Hepatic stellate cell (primary cell): ENCODE data around the gene AKR7A2.

ENCODE experiments used
- DNase-seq: peaks from one replicate; pipeline ENCODE4 v3.0.0; 2011; ENCODE audit warnings: low spot score

The AKR7A2 gene

DNA sequence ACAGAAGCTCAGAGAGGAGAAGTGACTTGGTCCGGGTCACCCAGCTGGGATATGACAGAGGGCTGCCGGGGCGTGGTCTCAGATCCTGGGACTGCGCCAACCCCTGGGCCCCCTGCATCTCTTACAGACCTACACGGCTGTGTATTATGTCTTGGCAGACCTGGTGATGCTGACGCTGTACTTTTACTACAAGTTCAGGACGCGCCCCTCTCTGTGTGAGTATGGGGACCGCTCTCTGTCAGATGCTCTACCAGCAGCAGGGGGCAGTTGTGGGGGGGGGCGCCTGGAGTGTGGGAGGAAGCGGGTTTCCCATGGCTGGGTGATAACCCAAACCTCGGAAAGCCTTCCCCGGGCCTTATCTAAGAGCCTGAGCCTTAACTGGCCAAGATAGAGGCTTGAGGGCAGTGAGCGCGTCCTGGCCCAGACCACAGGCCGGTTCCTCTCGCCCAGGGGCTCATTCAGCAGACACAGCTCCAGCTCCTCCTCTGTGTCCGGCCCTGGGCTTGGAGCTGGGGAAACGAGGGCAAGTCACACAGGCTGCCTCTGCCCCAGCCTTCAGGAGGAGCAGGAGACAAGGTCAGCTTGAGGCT is 13.5 kb upstream of the AKR7A2 start:
- no peak for DNase-seq

DNA sequence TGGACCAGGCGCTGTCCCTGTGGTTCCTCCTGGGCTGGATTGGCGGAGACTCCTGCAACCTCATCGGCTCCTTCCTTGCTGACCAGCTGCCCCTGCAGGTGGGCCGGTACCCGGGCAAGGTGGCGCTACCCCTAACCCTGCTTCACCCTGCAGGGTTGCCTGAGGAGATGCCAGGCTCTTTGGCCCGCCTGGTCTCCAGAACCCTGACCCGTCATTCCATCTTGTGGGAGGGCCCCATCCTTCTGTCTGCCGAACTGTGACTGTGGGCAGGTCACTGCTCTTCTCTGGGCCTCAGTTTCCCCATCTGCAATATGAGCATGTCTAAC is 12.7 kb upstream of the AKR7A2 start:
- DNase-seq, result no peak

DNA sequence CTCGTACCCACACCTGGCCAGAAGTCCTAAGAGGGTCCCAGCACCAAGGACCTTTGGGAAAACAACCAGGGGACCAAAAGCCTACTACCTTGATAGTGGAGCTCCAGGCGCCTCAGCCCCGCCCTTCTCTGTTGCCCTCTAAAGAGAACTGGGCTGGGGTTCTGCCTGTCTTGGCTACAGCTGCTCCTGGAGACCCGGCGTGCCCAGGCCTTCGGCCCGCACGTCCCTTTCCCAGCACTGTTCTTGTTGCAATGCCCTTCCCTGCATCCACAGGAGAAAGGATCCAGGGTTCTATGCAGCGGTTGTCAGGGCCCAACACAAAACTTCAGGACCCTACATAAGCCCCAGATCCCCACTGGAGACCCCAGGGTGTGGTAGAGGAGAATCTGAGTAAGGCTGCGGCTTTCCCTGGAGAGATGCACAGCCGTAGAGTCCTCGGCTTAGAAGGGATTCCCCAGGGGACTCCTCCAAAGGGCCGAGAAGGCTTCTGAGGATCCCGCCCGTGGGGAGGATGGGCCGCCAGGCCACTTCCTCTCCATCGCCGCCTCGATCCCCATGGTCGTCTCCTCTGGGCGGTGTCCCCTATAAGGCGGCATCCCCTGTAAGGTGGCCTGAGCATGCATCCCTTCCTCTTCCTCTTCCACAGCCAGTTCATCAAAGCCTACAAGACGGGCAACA is 12.2 kb upstream of the AKR7A2 start:
- no peak for DNase-seq

DNA sequence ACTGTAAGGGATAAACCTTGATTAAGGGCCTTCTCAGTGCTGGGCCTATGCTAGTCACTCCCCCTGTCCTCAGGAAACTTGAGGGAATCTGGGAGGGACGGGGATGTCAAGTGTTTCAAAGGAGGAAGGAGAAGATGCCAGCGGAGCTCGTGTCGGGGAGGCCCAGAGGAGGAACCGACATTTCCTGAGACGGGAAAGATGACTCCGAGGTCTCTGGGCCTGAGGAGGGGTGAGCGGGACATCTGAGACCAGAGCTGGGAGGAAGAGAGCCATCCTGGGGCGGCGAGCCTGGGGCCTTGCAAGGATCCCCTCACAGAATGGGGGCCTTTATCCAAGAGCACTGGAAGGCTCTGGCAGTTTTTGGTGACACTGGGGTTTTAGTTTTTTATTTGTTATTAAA is 10.5 kb upstream of the AKR7A2 start:
- DNase-seq, result no peak

DNA sequence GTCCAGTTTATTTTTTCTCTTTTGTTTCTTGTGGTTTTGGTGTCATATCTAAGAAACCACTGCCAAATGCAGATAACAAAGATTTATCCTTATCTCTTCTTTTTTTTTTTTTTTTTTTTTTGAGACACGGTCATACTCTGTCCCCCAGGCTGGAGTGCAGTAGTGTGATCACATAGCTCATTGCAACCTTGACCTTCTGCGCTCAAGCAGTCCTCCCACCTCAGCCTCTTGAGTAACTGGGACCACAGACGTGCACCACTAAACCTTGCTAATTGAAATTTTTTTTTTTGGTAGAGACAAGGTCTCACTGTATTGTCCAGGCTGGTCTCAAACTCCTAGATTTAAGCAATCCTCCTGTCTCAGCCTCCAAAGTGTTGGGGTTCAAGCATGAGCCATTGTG is 9.1 kb upstream of the AKR7A2 start:
- DNase-seq, result no peak

DNA sequence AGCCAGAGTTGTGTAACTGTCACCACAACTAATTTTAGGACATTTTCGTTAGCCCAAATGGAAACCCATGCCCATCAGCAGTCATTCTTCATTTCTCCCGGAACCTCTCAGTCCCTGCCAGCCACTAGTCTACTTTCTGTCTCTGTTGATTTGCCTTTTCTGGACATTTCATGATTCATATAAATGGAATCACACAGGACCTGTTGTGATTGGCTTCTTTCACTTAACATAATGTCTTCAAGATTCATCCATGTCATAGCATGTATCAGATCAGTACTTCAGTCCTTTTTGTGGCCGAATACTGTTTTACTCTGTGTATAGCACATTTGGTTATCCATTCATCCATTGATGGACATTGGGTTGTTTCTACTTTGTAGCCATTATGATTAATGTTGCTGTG is 7.3 kb upstream of the AKR7A2 start:
- no peak for DNase-seq

DNA sequence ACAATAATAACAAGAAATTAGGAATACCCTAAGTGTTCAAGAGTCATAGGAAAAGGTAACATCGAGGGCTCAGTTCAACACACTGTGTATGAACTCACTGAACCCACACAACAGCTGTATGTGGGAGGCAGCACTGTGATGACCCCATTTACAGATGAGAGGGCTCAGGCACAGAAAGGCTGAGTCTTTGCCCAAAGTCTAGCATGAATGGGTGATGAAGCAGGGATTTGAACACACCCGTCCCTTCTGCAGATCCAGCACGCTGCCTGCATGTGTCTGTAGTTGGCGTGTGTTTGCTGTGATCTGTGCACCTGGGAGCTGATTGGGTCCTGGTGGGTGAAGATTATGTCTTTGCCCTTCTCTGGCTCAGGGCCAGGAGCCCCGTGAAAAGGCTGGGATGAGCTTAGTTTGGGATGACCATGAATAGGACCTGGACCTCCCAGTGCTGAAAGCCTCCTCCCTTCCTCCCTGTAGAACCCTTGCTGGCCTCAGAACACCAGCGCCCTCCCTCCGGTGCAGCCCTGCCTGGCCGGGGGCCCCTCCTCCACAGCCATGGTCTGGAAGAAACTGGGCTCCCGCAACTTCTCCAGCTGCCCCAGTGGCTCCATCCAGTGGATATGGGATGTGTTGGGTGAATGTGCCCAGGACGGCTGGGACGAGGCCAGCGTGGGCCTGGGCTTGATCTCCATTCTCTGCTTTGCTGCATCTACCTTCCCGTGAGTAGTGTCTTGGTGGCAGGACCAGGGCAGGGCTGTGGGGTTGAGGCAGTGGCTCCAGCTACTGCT is 5.4 kb upstream of the AKR7A2 start:
- DNase-seq, result no peak

DNA sequence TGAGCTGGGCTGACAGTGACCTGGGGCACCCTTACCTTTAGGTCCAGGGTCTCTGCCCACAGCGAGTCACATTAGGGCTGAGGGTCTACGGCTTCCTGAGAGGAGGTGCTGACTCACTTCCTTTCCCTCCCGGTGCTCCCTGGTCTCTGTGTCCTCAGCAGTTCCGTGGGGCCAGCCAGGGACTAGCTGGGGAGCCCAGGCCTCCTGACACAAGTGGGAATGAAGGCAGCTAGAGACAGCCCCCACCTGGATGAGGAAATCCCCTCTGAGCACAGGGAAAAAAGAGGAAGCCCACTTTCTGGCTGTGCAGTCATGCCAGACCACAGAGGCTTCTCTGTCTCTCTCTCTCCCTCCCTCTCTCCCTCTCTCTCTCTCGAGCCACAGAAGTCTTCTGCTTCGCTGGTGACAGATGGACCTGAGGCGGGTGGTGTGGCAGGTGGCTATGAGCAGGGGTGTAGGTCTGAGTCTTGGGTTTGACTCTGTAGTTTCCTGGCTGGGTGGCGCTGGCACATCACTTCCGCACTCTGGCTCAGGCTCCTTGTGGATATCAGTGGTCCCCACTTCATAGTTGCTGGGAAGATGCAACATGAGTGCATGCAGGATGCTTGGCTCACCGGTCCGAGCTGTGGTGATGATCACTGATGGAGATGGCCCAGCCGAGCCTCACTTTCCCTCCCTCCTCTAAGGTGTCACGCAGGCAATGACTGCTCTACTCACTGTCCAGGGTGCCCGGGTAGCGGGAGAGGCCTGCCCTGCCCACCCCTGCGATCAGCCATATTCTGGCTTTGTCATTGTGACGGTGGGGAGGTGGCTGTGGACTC is 3.6 kb upstream of the AKR7A2 start:
- peak; percentile 59 for DNase-seq

DNA sequence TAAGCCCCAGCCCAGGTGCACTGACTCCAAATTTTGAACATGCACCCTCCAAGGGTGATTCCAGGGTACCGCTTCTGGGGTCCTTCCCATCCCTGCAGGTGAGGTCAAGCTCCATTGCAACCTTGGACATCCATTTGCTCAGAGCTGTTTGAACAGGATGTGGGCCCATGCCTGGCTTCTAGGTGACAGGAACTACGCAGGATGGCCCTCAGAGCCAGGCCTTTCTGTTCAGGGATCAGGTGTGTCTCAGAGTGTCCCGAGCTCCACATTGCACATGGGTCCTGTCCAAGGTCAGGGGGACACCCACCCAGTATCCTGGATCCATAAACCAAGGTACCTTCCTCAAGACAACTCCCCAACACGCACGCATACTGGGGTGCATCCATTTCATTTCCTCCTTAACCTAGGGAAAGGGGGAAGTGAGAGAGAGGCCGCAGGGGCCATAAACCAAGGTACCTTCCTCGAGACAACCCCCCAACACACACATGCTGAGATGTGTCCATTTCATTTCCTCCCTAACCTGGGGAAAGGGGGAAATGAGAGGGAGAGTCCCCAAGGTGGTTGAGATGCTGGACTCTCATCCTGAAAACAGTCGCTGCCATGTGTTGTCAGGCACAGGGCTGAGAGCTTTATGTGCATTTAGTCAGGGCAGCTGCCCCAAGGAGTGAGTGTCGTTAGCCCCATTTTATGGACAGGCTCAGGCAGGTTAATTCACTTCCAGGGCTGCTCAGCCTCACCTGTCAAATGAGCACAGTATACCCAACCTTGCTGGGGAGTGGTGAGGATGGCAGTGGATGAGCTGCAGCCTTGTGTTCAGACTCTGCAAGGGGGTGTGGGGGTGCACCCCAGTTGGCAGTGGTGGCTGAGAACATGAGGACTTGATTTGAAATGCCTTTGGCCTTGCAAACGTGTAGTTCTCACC is 2.3 kb upstream of the AKR7A2 start:
- DNase-seq, result no peak

DNA sequence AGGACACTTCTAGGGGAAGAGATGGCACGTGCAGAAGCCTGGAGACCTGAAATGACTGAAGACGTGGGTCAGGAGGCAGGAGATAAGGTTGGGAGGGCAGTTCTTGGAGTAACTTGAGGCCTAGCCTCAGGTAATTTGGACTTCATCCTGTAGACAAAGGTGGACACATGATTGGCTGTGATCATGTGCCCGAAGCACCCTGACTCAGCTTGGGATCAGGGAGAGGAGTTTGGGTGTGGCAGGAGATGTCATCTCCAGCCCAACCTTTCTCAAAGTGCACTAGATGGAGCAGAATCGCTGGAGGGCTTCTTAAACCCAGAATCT is 1.7 kb upstream of the AKR7A2 start:
- DNase-seq, result no peak

DNA sequence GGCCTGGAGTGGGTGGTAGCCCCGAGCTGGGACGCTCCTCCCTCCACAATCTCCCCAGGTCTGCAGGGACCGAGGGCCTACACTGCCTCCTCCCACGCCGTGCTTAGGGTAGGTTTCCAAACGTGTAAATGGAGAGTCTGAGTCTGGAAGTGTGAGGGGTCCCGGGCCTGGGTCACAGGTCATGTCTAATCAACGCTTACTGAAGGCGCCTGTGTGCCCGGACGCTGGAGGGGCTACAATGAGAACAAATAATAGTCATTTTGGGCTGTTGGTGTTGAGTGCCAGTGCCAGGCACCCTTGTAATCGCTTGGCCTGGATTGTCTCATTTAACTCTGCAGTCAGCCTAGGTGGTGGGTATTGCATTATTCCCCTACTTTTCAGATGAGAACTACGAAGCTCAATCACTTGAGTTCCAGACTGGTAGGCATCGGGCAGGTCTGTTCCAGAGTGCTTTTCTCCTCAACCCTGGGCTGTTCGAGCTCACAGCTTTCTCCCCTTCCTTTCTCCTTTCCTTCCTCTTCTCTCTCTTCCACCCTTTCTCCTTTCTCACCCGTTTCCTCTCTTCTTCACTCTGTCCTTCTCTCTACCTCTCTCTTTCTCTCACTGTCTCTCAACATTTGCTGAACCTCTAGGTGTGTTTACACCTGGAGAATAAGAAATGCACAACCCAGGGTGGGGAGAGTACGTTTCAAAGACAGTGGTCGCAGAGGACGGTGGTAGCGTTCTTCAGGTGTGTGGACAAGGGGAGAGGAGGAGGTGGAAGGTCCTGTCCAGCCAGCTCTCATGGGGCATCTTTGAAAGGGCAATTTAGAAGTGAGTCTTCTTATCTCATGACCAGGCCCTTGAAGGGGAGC is 1.1 kb upstream of the AKR7A2 start:
- DNase-seq, result no peak

DNA sequence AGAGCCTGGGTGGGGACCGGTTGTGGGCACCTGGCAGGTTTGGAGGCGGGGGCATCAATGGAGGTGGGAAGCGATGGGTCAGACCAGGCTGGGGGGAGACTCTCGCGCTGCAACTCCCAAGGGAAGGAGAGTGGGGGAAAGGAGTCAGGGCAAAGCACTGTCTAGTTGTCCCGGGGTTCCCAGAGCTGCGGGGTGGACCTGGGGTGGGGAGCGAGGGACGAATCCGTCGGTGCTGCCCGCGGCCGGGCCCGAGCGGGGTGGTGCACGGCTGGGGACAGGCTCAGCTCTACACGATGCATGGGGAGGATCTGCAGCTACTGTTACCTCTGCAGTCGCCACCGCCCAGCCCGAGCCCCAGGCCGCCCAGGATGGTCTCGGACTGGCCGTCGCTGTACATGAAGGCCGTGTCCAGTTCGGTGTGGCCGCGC is 427 bp downstream of the AKR7A2 start:
- DNase-seq, result peak; percentile 36

DNA sequence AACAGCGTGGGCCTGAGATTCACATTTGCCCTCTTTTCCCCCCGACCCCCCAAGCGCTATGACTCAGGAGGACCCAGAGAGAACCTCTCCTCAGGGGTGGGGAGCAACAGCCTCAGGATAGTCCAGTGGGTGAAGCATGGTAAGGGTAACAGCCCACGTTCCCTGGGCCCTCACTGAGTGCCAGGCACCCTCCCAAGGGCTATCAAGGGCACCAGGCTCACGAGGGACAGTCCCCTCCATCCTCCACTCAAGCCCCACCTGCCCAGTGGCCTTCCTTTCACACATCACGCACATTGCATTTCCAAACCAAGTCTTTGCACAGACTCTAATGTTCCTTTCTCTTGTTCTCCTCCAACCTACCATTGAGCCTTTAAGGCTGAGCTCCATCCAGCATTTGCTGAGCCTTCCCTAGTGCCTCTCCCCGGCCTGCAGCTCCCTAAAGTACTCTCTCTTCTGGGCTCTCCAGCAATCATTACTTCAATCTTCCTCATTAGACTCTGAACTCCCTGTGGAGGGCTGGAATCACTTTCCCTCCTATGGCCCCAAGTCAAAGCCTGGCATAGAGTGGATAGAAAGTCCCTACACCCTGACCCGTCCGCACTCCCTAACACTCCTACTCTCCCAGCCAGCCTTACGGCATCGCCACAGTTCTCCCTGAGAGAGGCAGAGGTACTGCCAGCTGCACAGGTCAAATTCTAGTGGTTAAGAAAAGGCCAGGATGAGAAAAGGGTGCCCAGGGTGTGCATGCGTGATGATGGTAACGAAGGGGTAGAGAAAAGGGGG is 1.0 kb downstream of the AKR7A2 start:
- DNase-seq, result peak; percentile 53

DNA sequence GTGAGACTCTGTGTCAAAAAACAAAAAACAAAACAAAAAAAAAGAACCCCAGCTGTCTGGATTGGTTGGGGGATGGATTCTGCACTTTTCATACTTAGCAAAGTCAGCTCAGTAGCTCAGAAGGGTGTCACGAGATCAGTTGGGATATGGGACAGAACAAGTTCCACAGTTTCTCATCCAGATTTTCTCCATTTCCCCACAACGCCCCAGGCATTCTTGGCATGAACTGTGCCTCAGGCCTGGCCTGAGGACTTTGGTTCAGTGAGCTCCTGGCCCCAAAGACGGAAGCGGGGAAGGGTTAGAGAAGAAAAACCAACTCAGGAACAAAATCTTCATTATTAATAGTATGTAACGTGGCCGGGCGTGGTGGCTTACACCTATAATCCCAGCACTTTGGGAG is 1.9 kb downstream of the AKR7A2 start:
- DNase-seq, result no peak

DNA sequence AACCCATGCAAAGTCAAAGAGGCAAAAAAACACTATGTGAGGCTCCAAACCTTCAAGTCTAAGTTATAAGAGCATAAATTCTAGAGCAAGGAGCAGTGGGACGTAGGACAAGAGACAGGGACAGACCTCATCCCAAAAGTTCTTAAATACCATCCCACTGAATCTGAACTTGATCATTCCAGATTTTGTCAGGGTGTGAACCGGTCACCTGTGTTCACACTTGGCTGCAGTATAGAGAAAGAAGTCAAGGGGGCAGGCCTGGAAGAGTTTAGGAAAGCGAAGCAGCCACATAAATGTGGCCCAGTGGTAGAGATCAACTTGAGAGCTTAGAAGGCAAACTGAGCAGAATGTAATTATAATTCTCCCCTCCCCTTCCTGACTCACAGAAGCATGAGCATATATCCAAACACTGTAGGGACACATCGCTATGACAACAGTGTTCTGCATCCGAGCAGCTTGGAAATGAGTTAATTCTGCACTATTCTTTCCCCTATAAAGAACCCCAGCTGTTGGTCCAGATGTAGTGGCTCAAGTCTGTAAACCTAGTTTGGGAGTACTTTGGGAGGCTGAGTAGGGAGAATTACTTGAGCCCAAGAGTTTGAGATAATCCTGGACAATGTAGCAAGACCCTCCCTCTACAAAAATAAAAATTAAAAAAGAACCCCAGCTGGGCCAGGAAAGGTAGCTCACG is 2.7 kb downstream of the AKR7A2 start:
- peak; percentile 94 for DNase-seq

DNA sequence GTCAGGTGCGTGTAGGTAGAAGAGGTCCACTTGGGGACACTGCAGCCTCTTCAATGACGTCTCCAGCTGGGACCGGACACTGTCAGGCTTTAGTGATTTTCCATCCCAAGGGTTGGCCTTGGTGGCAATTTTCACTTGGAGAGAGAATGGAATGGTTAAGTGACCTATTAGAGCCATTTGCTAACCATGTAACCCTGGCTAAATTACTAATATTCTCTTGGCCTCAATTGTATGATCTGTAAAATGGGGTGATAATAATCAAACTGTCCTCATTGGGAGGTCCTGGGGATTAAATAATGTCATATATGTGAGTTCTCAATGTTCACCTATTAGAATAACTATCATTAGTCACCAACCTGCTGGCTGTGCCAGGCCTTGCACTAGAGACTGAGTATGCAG is 3.4 kb downstream of the AKR7A2 start:
- DNase-seq, result no peak

DNA sequence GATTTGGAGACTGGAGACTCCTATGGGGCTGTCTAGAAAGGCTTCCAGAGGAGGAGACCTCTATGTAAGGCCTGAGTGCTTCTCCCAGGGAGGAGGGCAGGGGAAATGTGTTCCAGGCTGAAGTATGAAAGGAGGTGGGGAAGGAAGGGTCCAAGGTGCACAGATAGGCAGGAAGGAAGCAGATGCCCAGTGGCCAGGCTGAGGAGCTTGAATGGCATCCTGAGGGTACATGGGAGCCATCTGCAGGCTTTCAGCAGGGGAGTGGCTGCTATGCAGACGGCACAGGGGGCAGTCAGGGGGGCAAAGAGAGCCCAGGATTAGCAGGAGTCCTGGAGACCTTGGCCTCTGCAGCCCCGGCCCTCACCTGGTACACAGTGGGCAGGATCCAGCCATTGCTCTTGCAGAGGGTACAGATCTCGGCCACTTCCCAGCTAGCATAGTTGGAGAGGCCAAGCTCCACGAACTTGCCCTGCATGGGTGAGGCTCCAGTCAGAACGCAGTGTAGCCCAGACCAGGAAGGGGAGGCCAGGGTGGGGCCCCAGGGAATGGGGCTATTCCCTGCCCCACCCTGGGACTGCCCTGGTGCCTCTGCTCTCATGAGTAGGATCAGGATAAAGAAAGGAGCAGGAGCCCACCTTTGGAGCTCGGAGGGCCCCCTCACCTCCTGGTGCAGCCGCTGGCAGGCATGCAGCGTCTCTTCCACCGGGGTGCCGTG is 4.0 kb downstream of the AKR7A2 start:
- no peak for DNase-seq

DNA sequence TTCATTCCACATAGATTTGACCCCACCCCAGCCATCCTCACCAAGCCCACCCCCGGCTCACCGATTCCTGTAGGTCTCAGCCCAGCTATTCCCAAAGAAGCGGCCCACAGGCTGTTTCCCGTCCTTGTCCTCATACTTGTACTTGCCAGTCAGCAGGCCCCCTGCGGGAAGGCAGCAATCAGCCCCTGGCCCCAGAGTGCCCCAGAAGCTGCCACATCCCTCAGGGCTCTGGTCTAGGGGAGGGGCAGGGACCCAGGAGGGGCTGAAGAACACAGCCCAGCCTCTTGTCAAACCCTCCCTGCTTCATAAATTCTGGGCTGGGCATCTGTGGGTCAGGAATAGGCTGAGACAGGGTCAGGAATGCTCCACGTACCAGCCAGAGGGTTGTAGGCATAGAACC is 5.0 kb downstream of the AKR7A2 start:
- DNase-seq, result no peak

DNA sequence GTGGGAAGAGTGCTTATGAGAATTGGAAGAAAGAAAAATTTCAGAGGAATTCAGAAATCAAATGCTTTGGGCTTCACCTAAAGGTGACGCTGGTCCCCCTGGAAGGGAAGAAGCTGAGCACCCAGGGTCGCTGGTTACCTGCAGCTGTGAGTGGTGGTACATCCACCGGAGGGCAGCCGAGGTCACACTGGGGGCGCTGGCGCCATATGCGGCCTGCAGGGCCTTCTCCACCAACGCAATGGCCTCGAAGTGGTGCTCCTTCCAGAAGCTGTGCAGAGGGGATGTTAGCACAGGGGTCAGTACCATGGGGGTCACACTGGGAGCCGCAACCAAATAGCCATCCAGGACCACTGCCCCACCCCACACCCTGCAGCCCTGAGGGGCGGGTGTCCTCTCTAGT is 6.1 kb downstream of the AKR7A2 start:
- no peak for DNase-seq
